Measurements from ENCODE around the gene RASSF3.

RASSF3 gene

GRCh38 chr12:64691227-64691794 is 81.0 kb downstream of the RASSF3 start:
- TF ChIP-seq, protein P1, sequence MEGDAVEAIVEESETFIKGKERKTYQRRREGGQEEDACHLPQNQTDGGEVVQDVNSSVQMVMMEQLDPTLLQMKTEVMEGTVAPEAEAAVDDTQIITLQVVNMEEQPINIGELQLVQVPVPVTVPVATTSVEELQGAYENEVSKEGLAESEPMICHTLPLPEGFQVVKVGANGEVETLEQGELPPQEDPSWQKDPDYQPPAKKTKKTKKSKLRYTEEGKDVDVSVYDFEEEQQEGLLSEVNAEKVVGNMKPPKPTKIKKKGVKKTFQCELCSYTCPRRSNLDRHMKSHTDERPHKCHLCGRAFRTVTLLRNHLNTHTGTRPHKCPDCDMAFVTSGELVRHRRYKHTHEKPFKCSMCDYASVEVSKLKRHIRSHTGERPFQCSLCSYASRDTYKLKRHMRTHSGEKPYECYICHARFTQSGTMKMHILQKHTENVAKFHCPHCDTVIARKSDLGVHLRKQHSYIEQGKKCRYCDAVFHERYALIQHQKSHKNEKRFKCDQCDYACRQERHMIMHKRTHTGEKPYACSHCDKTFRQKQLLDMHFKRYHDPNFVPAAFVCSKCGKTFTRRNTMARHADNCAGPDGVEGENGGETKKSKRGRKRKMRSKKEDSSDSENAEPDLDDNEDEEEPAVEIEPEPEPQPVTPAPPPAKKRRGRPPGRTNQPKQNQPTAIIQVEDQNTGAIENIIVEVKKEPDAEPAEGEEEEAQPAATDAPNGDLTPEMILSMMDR (IDR thresholded peaks at IDR 0.05; ENCODE audit: poor library complexity, severe bottlenecking), result no peak
- Histone ChIP-seq H3K27ac (ENCODE audit: poor library complexity, severe bottlenecking) (no peak overlapping the region), H3K4me3 (ENCODE audit: severe bottlenecking) (no peak overlapping the region), H3K9me3 (ENCODE audit: severe bottlenecking) (no peaks in the 10 kb centered on the region), H3K36me3 (ENCODE audit: low read depth) (peaks cover 27% of the 10 kb centered on the region), H3K4me1 (ENCODE audit: insufficient read depth, poor library complexity, severe bottlenecking) (no peaks in the 10 kb centered on the region), H3K27me3 (ENCODE audit: insufficient read depth, poor library complexity, severe bottlenecking) (no peaks in the 10 kb centered on the region)
- ATAC-seq (ENCODE audit: low read depth), result no peak
- no peak for DNase-seq (ENCODE audit: low spot score)

GRCh38 chr12:64691795-64692583 is 81.7 kb downstream of the RASSF3 start:
- no peaks in the 10 kb centered on the region for H3K9me3 ChIP-seq (ENCODE audit: severe bottlenecking)
- DNase-seq (ENCODE audit: low spot score) (no peak), ATAC-seq (ENCODE audit: low read depth) (no peak)
- H3K27me3 ChIP-seq (ENCODE audit: insufficient read depth, poor library complexity, severe bottlenecking), result no peaks in the 10 kb centered on the region
- TF ChIP-seq, protein P1 (IDR thresholded peaks at IDR 0.05; ENCODE audit: poor library complexity, severe bottlenecking), result no peak
- no peaks in the 10 kb centered on the region for H3K4me1 ChIP-seq (ENCODE audit: insufficient read depth, poor library complexity, severe bottlenecking)
- peaks cover 28% of the 10 kb centered on the region for H3K36me3 ChIP-seq (ENCODE audit: low read depth)
- no peak overlapping the region for H3K27ac ChIP-seq (ENCODE audit: poor library complexity, severe bottlenecking)
- no peak overlapping the region for H3K4me3 ChIP-seq (ENCODE audit: severe bottlenecking)

DNA sequence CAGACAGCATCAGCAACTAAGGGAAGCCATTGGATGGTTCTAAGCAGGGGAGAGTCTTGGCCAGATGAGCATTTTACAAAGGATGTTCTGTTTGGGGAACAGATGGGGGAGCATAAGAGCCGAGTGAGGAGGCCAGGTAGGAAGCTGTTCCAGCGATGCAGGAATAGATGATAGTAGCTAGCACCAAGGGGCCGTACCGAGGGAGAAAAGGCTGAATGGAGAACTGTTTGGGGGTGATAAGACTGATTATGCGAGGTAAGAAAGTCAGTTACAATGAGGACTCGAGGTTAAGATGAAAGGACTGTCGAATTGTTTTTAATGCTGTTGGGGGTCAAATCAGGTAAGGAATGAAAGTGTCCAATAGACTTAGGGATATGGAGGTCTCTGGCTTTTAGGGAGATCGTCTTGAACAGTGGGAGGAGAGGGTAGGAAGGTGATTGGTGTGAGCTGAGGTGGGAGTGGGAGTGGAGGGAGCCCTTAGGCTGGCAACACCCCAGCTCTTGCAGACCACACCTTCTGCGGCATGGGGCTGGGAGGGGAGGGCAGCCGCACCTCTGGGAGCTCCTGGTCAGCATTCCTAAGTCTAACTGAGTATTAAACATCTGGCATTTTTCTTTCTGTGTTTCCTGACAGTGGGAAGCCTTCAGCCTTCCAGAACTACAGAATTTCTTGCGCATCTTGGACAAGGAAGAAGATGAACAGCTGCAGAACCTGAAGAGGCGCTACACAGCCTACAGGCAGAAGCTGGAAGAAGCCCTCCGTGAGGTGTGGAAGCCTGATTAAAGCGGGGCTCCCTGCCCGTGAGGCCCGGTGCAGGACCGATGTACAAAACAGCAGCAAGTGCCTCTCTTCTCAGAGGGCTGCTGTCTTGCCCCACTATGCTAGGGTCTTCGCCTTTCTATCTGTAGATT is 84.1 kb downstream of the RASSF3 start:
- H3K27ac ChIP-seq (ENCODE audit: poor library complexity, severe bottlenecking), result no peak overlapping the region
- peaks cover 30% of the 10 kb centered on the region for H3K36me3 ChIP-seq (ENCODE audit: low read depth)
- no peaks in the 10 kb centered on the region for H3K4me1 ChIP-seq (ENCODE audit: insufficient read depth, poor library complexity, severe bottlenecking)
- DNase-seq (ENCODE audit: low spot score) (no peak), ATAC-seq (ENCODE audit: low read depth) (no peak)
- H3K4me3 ChIP-seq (ENCODE audit: severe bottlenecking), result no peak overlapping the region
- no peaks in the 10 kb centered on the region for H3K27me3 ChIP-seq (ENCODE audit: insufficient read depth, poor library complexity, severe bottlenecking)
- H3K9me3 ChIP-seq (ENCODE audit: severe bottlenecking), result no peaks in the 10 kb centered on the region
- TF ChIP-seq, protein P1 (IDR thresholded peaks at IDR 0.05; ENCODE audit: poor library complexity, severe bottlenecking), result no peak

DNA sequence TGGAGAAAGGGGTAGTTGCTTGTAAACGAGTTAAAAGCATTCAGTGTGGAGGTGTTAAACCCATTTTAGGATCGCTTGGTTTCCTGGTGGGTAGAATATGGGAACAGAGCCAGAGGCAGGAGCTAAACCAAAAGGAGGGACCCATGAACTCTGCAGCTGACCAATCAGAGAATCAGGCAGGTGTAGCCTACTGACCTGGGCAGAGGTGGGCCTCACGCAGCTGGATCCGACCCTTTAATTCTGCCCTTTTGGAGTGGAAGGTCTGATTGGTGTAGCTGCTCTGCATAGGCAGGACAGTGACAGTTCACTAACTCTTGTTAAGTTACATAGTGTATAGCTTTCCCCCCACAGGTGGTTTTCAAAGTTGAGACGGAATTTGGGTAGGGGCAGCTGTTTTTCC is 85.3 kb downstream of the RASSF3 start:
- peaks cover 30% of the 10 kb centered on the region for H3K36me3 ChIP-seq (ENCODE audit: low read depth)
- TF ChIP-seq, protein P1 (IDR thresholded peaks at IDR 0.05; ENCODE audit: poor library complexity, severe bottlenecking), result no peak

More for the DNA sequence above, 85.3 kb downstream of the RASSF3 start:
- Histone ChIP-seq H3K27ac (ENCODE audit: poor library complexity, severe bottlenecking) (no peak overlapping the region), H3K9me3 (ENCODE audit: severe bottlenecking) (no peaks in the 10 kb centered on the region), H3K4me1 (ENCODE audit: insufficient read depth, poor library complexity, severe bottlenecking) (no peaks in the 10 kb centered on the region), H3K27me3 (ENCODE audit: insufficient read depth, poor library complexity, severe bottlenecking) (no peaks in the 10 kb centered on the region), H3K4me3 (ENCODE audit: severe bottlenecking) (no peak overlapping the region)
- no peak for ATAC-seq (ENCODE audit: low read depth)
- DNase-seq (ENCODE audit: low spot score), result no peak
